GM21447 (cell line): ENCODE data around the gene POGZ.

Experiments
- ATAC-seq: cut with Tn5 transposase; IDR thresholded peaks from one replicate; pipeline ENCODE4 v1.9.1; 2021; ENCODE audit not compliant: unreplicated experiment

Gene POGZ

GRCh38 chr1:151372058-151372934, 87.0 kb downstream of the POGZ start, which contains the start of gene SELENBP1:
Gene SELENBP1, minus strand, starts transcription at chr1:151372705. Its CDS starts 64 bp downstream, at chr1:151372641.
- ATAC-seq, result no peak

- no peak for ATAC-seq
These were observed 87.8 kb downstream of the POGZ start for GRCh38 chr1:151371370-151372057.

- ATAC-seq, result no peak
These were observed 88.9 kb downstream of the POGZ start for GRCh38 chr1:151370211-151370911.

GRCh38 chr1:151369621-151370048, 89.7 kb downstream of the POGZ start:
- ATAC-seq, result no peak

GRCh38 chr1:151369302-151369610, 90.0 kb downstream of the POGZ start:
- no peak for ATAC-seq

GRCh38 chr1:151368393-151369301, 90.6 kb downstream of the POGZ start:
- ATAC-seq, result no peak

DNA sequence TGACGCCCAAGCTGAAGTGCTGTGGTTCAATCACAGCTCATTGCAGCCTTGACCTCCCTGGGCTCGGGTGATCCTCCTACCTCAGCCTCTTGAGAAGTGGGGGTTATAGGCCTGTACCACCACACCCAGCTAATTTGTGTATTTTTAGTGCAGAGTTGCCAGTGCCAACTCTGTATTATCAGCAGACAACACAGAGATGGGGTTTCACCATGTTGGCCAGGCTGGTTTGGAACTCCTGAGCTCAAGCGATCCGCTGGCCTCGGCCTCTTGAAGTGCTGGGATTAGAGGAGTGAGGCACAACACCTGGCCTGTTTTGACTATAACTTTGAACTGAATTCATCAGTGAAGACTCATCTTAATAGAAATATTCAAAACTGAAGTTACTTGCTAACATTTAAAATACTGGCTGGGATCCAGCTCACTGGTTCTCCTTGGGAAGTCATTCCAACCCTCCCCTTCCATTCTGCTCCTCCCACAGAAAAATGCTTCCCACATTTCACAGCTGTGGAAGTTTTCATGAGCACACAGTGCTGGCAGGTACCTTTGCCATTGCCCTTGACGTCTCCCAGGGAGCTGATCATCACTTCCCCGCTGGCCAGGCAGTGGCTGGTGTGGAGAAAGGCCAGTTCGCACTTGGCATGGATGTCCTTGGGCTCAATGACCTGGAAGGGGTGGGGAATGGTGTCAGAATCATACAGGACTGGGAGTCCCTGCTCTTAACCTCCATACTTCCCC, 91.5 kb downstream of the POGZ start:
- no peak for ATAC-seq

GRCh38 chr1:151364996-151365395, 94.3 kb downstream of the POGZ start:
- ATAC-seq, result no peak

DNA sequence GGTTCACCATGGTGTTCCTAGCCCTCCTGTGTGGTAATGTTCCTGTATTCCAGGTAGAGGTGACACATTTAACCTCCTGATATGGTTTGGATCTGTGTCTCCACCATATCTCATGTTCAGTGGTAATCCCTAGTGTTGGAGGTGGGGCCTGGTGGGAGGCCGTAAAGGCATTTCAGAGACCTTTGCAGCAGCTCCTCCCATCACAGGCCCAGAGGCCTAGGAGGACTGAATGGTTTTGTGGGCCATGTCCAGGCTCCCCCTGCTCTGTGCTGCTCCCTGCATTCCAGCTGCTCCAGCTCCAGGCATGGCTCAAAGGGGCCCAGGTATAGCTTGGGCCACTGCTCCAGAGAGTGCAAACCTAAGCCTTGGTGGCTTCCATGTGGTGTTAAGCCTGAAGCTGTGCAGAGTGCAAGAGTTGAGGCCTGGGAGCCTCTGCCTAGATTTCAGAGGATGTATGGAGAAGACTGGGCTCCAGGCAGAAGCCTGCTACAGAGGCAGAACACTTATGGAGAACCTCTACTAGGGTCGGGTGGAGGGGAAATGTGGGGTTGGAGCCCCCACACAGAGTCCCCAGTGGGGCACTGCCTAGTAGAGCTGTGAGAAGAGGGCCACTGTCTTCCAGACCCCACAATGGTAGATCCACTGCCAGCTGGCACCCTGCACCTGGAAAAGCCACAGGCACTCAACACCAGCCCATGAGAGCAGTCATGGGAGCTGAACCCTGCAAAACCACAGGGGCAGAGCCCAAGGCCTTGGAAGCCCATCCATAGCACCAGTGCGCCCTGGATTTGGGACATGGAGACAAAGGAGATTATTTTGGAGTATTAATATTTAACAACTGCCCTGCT, 96.8 kb downstream of the POGZ start:
- no peak for ATAC-seq

DNA sequence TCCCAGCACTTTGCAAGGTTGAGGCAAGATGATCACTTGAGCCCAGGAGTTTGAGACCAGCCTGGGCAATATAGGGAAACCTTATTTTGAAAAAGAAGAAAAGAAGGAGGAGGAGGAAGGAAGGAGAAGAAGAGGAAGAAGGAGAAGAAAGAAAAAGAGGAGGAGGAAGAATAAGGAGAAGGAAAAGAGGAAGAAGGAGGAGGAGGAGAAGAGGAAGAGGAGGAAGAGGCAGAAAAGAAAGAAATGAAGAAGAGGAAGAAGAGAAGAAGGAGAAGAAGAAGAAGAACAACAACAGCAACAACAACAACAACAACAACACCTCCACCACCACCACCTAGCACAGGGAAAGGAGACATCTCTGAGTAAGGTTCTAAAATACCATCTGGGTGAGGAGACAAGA, 97.4 kb downstream of the POGZ start:
- no peak for ATAC-seq

DNA sequence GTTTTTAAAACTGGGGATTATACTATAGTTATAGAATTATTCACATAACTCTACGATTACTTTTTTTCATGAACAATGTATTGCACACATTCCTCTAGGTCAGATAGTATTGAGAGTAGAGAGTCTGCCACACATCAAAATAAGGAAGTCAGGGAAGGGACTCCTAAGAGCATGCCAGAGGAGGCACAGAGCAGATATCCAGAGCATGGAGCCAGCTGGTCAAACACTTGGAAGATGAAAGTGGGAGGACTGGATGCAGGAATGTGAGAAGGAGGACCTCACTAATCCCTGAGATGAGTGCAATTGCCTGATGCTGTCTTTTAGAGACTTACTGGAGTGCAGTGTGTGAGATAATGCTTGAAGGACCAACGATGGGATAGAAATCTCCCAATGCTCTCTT, 102.6 kb downstream of the POGZ start:
- no peak for ATAC-seq
